ENCODE measurements around the gene PITPNC1. TPM values are rescaled to one million over a fixed set of nuclear protein-coding genes. Genes with fewer than 3 reads are reported as not detected.

PITPNC1 gene
- total and polyA plus RNA-seq, 2 of the 13 experiments (the other 11 are each of a cell fraction or from before 2014, with no cell fraction given): 4.1 to 5.7 TPM

GRCh38 chr17:67689534-67690177, 312.6 kb downstream of the PITPNC1 start (continued):
- TF ChIP-seq ARID3A (IDR thresholded peaks at IDR 0.05; ENCODE audit: low read depth, low read length) (peak; percentile 84; the same call in 1 of the 2 replicates), CREB1 (IDR thresholded peaks at IDR 0.05) (no peak), CREB1 (CRISPR knock-in tag; IDR thresholded peaks at IDR 0.05) (peak; percentile 18; the same call in 1 of the 2 replicates)
- TF ChIP-seq, protein P1, sequence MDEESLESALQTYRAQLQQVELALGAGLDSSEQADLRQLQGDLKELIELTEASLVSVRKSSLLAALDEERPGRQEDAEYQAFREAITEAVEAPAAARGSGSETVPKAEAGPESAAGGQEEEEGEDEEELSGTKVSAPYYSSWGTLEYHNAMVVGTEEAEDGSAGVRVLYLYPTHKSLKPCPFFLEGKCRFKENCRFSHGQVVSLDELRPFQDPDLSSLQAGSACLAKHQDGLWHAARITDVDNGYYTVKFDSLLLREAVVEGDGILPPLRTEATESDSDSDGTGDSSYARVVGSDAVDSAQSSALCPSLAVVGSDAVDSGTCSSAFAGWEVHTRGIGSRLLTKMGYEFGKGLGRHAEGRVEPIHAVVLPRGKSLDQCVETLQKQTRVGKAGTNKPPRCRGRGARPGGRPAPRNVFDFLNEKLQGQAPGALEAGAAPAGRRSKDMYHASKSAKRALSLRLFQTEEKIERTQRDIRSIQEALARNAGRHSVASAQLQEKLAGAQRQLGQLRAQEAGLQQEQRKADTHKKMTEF (CRISPR knock-in tag; IDR thresholded peaks at IDR 0.05): no peak

DNA sequence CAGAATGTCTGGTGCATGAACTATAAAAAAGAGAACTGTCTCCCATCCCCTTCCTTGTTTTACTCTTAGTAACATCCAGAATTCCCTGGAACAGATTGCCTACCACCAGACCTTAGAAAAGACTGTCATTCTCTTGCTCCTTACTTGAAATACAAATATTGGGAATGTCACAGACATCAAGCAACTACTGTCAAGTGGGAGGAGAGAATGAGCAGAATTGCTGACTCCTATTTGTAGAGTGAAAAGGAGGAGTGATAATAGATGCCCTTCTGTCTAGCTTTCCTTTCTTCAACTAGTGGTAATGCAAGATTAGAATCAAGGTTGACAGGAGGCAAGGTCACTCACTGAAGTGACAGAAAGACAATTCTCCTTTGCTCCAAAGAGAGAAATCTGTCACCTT, 316.7 kb downstream of the PITPNC1 start:
- Histone ChIP-seq H3K9me3 (ENCODE audit: low read length) (no peaks in the 10 kb centered on the region), H3K27ac (ENCODE audit: extremely low read length, insufficient read depth, low read length) (no peak overlapping the region), H3K4me3 (replicated peaks in 1 of 3; ENCODE audit: insufficient read depth in 1 of 3, low read depth in 2 of 3, low read length in 3 of 3) (no peak overlapping the region), H3K4me1 (ENCODE audit: insufficient read depth, low read length) (no peaks in the 10 kb centered on the region), H3K36me3 (replicated peaks in 1 of 2; ENCODE audit: control insufficient read depth in 1 of 2, insufficient read depth in 2 of 2, low read length in 2 of 2) (no peaks in the 10 kb centered on the region), H3K79me2 (ENCODE audit: insufficient read depth, low read length) (no peaks in the 10 kb centered on the region), H3K4me2 (ENCODE audit: low read depth, low read length) (no peak overlapping the region), H3K9ac (ENCODE audit: insufficient read depth, low read depth, low read length) (no peak overlapping the region), H3K27me3 (ENCODE audit: control insufficient read depth in 1 of 2, insufficient read depth in 2 of 2, low read length in 2 of 2) (peaks cover 0 to 7% of the 10 kb centered on the region in 2 experiments; a peak in 1 of 5 replicates), H2AFZ (ENCODE audit: low read length) (no peak overlapping the region), H4K20me1 (ENCODE audit: insufficient read depth, low read length) (no peaks in the 10 kb centered on the region)
- ATAC-seq: no peak
- intact Hi-C loops (cut with micrococcal nuclease; ENCODE audit: unreplicated experiment): no loop called here
- in situ Hi-C loops (cut with HindIII; ENCODE audit: extremely low pct_ligation_motif_present, low pct_unique_long_range_greater_than_20kb): loop anchor here (5.0 kb wide), 1 partner anchor 317 kb away; the partner anchor contains the start of gene PITPNC1
- no TSS peak for BruUV-seq (replicated peaks)
- TF ChIP-seq ZNF160 (CRISPR knock-in tag; IDR thresholded peaks at IDR 0.05) (no peak), TCF7L2 (IDR thresholded peaks at IDR 0.05; ENCODE audit: low read depth, low read length) (no peak), NAIF1 (CRISPR knock-in tag; IDR thresholded peaks at IDR 0.05; ENCODE audit: borderline replicate concordance) (no peak), CENPBD1 (CRISPR knock-in tag; IDR thresholded peaks at IDR 0.05; ENCODE audit: borderline replicate concordance, low read depth) (no peak), ZNF207 (IDR thresholded peaks at IDR 0.05; ENCODE audit: borderline replicate concordance) (no peak), FOSL1 (CRISPR knock-in tag; IDR thresholded peaks at IDR 0.05; ENCODE audit: borderline replicate concordance) (no peak), DMAP1 (CRISPR knock-in tag; IDR thresholded peaks at IDR 0.05) (no peak), ZNF652 (CRISPR knock-in tag; IDR thresholded peaks at IDR 0.05; ENCODE audit: borderline replicate concordance, low read depth) (no peak), HMGA1 (CRISPR knock-in tag; conservative IDR thresholded peaks at IDR 0.05) (no peak), ZNF230 (CRISPR knock-in tag; IDR thresholded peaks at IDR 0.05) (no peak)
- TF ChIP-seq, protein P2, sequence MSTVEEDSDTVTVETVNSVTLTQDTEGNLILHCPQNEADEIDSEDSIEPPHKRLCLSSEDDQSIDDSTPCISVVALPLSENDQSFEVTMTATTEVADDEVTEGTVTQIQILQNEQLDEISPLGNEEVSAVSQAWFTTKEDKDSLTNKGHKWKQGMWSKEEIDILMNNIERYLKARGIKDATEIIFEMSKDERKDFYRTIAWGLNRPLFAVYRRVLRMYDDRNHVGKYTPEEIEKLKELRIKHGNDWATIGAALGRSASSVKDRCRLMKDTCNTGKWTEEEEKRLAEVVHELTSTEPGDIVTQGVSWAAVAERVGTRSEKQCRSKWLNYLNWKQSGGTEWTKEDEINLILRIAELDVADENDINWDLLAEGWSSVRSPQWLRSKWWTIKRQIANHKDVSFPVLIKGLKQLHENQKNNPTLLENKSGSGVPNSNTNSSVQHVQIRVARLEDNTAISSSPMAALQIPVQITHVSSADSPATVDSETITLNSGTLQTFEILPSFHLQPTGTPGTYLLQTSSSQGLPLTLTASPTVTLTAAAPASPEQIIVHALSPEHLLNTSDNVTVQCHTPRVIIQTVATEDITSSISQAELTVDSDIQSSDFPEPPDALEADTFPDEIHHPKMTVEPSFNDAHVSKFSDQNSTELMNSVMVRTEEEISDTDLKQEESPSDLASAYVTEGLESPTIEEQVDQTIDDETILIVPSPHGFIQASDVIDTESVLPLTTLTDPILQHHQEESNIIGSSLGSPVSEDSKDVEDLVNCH (CRISPR knock-in tag; IDR thresholded peaks at IDR 0.05): no peak
- DNase-seq (ENCODE audit: low spot score): no peak
- ChIA-PET CTCF (ENCODE audit: low intra/inter-chr PET ratio, low total read pairs) (no interaction called here), POLR2A (no interaction called here)
- no peak for FAIRE-seq
